CD14-positive monocyte (primary cell): ENCODE results near the gene SEC24B. TPM values are rescaled to one million over a fixed set of nuclear protein-coding genes. Genes with fewer than 3 reads are reported as not detected.

Experiments used
- DNase-seq, 3 donors: peaks; one replicate each; pipeline ENCODE4 v3.0.0-alpha.2; 2011 to 2022
- H2AFZ ChIP-seq: 2 replicates; pipeline ENCODE4 v1.6.0; 2012; ENCODE audit warnings: mild to moderate bottlenecking, low read depth, low read length, inconsistent platforms; ENCODE audit not compliant: insufficient read depth, poor library complexity, severe bottlenecking
- H3K27ac ChIP-seq, 2 donors: 1 replicate in 1 of 2; 2 replicates in 1 of 2; pipeline ENCODE4 v1.5.1; 2012 to 2013; ENCODE audit warnings: low read length in 2 of 2, control low read depth in 1 of 2, inconsistent platforms in 1 of 2, low read depth in 1 of 2, mild to moderate bottlenecking in 1 of 2
- H3K27me3 ChIP-seq, 2 donors: one replicate each; pipeline versions ENCODE4 v1.6.0 to v1.6.1; 2011 to 2013; ENCODE audit warnings: low read length in 2 of 2; ENCODE audit not compliant: control insufficient read depth in 2 of 2, insufficient read depth in 2 of 2
- H3K36me3 ChIP-seq, 2 donors: replicated peaks in 1 of 2; 1 replicate in 1 of 2; 2 replicates in 1 of 2; pipeline versions ENCODE4 v1.5.1 to v1.6.1; 2012 to 2013; ENCODE audit warnings: low read length in 2 of 2, control low read depth in 1 of 2, inconsistent platforms in 1 of 2, mild to moderate bottlenecking in 1 of 2; ENCODE audit not compliant: insufficient read depth in 2 of 2, control insufficient read depth in 1 of 2
- H3K4me1 ChIP-seq, 2 donors: 1 replicate in 1 of 2; 2 replicates in 1 of 2; pipeline versions ENCODE4 v1.5.1 to v1.6.1; 2012 to 2013; ENCODE audit warnings: low read length in 2 of 2, control low read depth in 1 of 2, inconsistent platforms in 1 of 2, mild to moderate bottlenecking in 1 of 2, moderate library complexity in 1 of 2; ENCODE audit not compliant: insufficient read depth in 2 of 2, control insufficient read depth in 1 of 2
- H3K4me2 ChIP-seq: replicated peaks from 2 replicates; pipeline ENCODE3; 2012; ENCODE audit warnings: low read length, moderate library complexity, mild to moderate bottlenecking; ENCODE audit not compliant: poor library complexity, severe bottlenecking; ENCODE audit errors: extremely low read depth
- H3K4me3 ChIP-seq, 3 experiments: fragments of 200-600 bp in 1 of 3; sonication (generic) in 1 of 3; replicated peaks in 1 of 3; 1 replicate in 2 of 3; 2 replicates in 1 of 3; pipeline ENCODE4 v1.5.1; 2011 to 2013; ENCODE audit warnings: low read length in 3 of 3, mild to moderate bottlenecking in 3 of 3, control low read depth in 2 of 3, low read depth in 2 of 3, inconsistent platforms in 1 of 3, moderate library complexity in 1 of 3
- H3K79me2 ChIP-seq: 2 replicates; pipeline ENCODE4 v1.6.0; 2012; ENCODE audit warnings: mild to moderate bottlenecking, control low read depth, inconsistent platforms, low read length, moderate library complexity; ENCODE audit not compliant: insufficient read depth
- H3K9ac ChIP-seq: 2 replicates; pipeline ENCODE4 v1.6.0; 2017; ENCODE audit warnings: low read length, mild to moderate bottlenecking; ENCODE audit not compliant: insufficient read depth, poor library complexity, severe bottlenecking
- H3K9me3 ChIP-seq, 2 donors: replicated peaks in 1 of 2; 1 replicate in 1 of 2; 2 replicates in 1 of 2; pipeline versions ENCODE4 v1.5.1 to v1.6.1; 2012 to 2013; ENCODE audit warnings: low read length in 2 of 2, control low read depth in 1 of 2; ENCODE audit not compliant: control insufficient read depth in 1 of 2, insufficient read depth in 1 of 2
- H4K20me1 ChIP-seq: 2 replicates; pipeline ENCODE4 v1.6.0; 2012; ENCODE audit warnings: mild to moderate bottlenecking, low read length, control low read depth, moderate library complexity; ENCODE audit not compliant: insufficient read depth
- H3K27ac Mint-ChIP-seq, 7 donors: one replicate each; pipeline ENCODE4 v1.8.0; 2020; ENCODE audit warnings: mild to moderate bottlenecking in 7 of 7, mixed read lengths in 7 of 7, moderate library complexity in 6 of 7, inconsistent platforms in 2 of 7
- H3K27me3 Mint-ChIP-seq, 3 donors: one replicate each; pipeline ENCODE4 v1.8.0; 2021 to 2022; ENCODE audit warnings: low read depth in 3 of 3, mild to moderate bottlenecking in 3 of 3, mixed read lengths in 3 of 3, moderate library complexity in 3 of 3, inconsistent platforms in 1 of 3
- H3K36me3 Mint-ChIP-seq, 2 donors: one replicate each; pipeline ENCODE4 v1.8.0; 2020; ENCODE audit warnings: mixed read lengths in 2 of 2, inconsistent platforms in 1 of 2, mild to moderate bottlenecking in 1 of 2
- H3K4me1 Mint-ChIP-seq: one replicate; pipeline ENCODE4 v1.8.0; 2020; ENCODE audit warnings: mild to moderate bottlenecking, mixed read lengths
- H3K4me3 Mint-ChIP-seq, 2 donors: one replicate each; pipeline ENCODE4 v1.8.0; 2020; ENCODE audit warnings: mild to moderate bottlenecking in 2 of 2, mixed read lengths in 2 of 2, moderate library complexity in 1 of 2
- H3K9me3 Mint-ChIP-seq, 7 donors: one replicate each; pipeline ENCODE4 v1.8.0; 2020 to 2022; ENCODE audit warnings: mixed read lengths in 7 of 7, mild to moderate bottlenecking in 6 of 7, moderate library complexity in 6 of 7, inconsistent platforms in 2 of 7
- CTCF ChIP-seq: fragments of 200-600 bp; IDR thresholded peaks from one replicate; pipeline ENCODE4 v1.8.0; 2022; ENCODE audit warnings: antibody characterized with exemption, mild to moderate bottlenecking
- WGBS: methylation state at CpG from one replicate; pipeline ENCODE4 v1.1.5; 2013; ENCODE audit warnings: missing lambda C conversion rate; ENCODE audit not compliant: insufficient coverage; 5-methylcytosine and 5-hydroxymethylcytosine counted together
- intact Hi-C, 2 donors: fragments of 100-400 bp; cut with micrococcal nuclease; formaldehyde crosslinking; loops; one replicate each; pipeline versions ENCODE4 v1.15.0 to v1.15.1; 2023
- polyA plus RNA-seq, 3 donors: library from polyadenylated mRNA; depleted of rRNA in 1 of 3; unstranded in 2 of 3; stranded (reverse) in 1 of 3; fragments of 300-500 nt in 2 of 3; fragments of >200 nt in 1 of 3; fragmentation: Illumina TruSeq in 2 of 3; gene quantifications; 1 replicate in 2 of 3; 2 replicates in 1 of 3; pipeline ENCODE4 v1.2.3, GENCODE V29; 2012 to 2021

SEC24B gene
- polyA plus RNA-seq, 3 donors: 8.0 to 27.4 (median 11.8) TPM

GRCh38 chr4:109465069-109465468, 31.5 kb downstream of the SEC24B start:
- H2AFZ ChIP-seq: no peak overlapping the region
- H3K9me3 Mint-ChIP-seq: no peaks in the 10 kb centered on the region
- no peaks in the 10 kb centered on the region for H3K4me1 ChIP-seq
- peaks cover 8% of the 10 kb centered on the region for H3K4me1 Mint-ChIP-seq
- H3K27ac Mint-ChIP-seq: no peak overlapping the region
- peaks cover 40 to 59% of the 10 kb centered on the region in 2 donors for H3K36me3 Mint-ChIP-seq
- H3K79me2 ChIP-seq: peaks cover 88% of the 10 kb centered on the region
- H3K27me3 Mint-ChIP-seq: no peaks in the 10 kb centered on the region
- no peaks in the 10 kb centered on the region for H3K27me3 ChIP-seq
- no peak overlapping the region for H3K27ac ChIP-seq
- H4K20me1 ChIP-seq: peaks cover 92% of the 10 kb centered on the region
- no peak overlapping the region for H3K4me3 Mint-ChIP-seq
- DNase-seq: no peak
- H3K36me3 ChIP-seq: peaks cover 49 to 71% of the 10 kb centered on the region in 2 donors
- H3K4me2 ChIP-seq: no peak overlapping the region
- intact Hi-C loops: no loop called here
- no peak for TF ChIP-seq CTCF
- H3K9me3 ChIP-seq: no peaks in the 10 kb centered on the region
- no peak overlapping the region for H3K4me3 ChIP-seq
- WGBS: no CpG with 5 or more reads among the region's 2 CpGs
- no peak overlapping the region for H3K9ac ChIP-seq

GRCh38 chr4:109469915-109470314, 36.3 kb downstream of the SEC24B start:
- no peak for DNase-seq
- Histone ChIP-seq H3K36me3 (peaks cover 41 to 88% of the 10 kb centered on the region in 2 donors), H3K79me2 (peaks cover 90% of the 10 kb centered on the region), H3K4me1 (no peaks in the 10 kb centered on the region), H3K9ac (no peak overlapping the region), H3K9me3 (no peaks in the 10 kb centered on the region), H3K4me3 (no peak overlapping the region), H4K20me1 (peaks cover 91% of the 10 kb centered on the region), H3K4me2 (no peak overlapping the region), H2AFZ (no peak overlapping the region), H3K27ac (peak overlapping the region in 1 of 2 donors; percentile 36), H3K27me3 (no peaks in the 10 kb centered on the region)
- Mint-ChIP-seq H3K9me3 (no peaks in the 10 kb centered on the region), H3K36me3 (peaks cover 33 to 57% of the 10 kb centered on the region in 2 donors), H3K27ac (no peak overlapping the region), H3K4me3 (no peak overlapping the region), H3K27me3 (no peaks in the 10 kb centered on the region), H3K4me1 (peaks cover 2% of the 10 kb centered on the region)
- no peak for TF ChIP-seq CTCF
- intact Hi-C loops: no loop called here
